Measurements from ENCODE around the gene KRTAP9-6. TPM values are rescaled to one million over a fixed set of nuclear protein-coding genes. Genes with fewer than 3 reads are reported as not detected.

Gene KRTAP9-6
- total RNA-seq, 1 donor from 2014 or later = not detected

DNA sequence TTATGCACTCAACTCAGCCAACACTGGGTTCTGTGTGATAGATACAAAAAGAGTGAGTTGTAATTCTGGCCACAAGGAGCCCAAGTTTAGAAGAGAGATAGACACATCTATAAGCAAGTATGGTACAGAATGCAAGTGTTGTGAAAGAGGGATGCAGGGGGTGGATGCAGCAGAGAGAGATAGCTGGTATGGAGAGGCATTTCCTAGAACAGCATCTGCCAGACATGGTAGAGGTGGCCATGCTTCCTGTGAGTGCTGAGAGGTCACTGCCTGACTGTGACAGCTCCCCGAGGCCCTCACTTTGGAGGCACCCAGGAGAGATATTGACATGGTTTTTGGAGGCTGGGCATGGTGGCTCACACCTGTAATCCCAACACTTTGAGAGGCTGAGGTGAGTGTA lies 45.9 kb downstream of the KRTAP9-6 start:
- Mint-ChIP-seq H3K4me3 (no peak overlapping the region), H3K27ac (no peak overlapping the region), H3K9me3 (no peaks in the 10 kb centered on the region), H3K27me3 (ENCODE audit: insufficient read depth) (peaks cover 13% of the 10 kb centered on the region), H3K4me1 (ENCODE audit: low read depth) (peaks cover 32% of the 10 kb centered on the region), H3K36me3 (ENCODE audit: low read depth) (no peaks in the 10 kb centered on the region)
- intact Hi-C loops (cut with micrococcal nuclease) = no loop called here
- DNase-seq (ENCODE audit: low spot score) = no peak

DNA sequence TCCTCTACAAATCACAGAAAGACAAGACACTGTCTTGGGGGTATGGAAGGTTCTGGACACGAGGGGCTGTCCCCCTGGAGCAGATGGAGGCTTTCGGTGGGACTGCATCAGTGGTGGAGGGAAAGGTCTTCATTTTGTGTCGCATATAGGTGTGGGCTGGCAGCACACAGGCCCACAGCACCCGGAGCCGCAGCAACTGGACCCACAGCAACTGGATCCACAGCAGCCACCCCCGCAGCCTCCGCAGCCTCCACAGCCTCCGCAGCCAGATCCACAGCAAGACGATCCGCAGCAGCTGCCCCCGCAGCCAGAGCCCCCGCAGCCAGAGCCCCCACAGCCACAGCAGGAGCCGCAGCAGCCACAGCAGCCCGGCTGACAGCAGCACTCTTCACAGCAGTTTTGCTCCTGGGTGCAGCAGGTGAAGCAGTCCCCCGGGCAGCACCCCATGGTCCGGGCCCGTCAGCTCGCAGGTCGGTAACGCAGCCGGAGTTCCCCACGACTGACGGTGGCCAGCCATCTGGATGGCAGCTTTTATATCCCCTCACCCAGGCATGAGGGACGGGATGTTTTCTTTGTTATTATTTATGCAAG lies 50.1 kb downstream of the KRTAP9-6 start, which contains the start of gene KRTAP17-1:
Gene KRTAP17-1, minus strand, starts transcription at position 507 of the 591 bp plus-strand sequence. Its CDS starts 60 bp downstream, at position 447.
- peaks cover 6% of the 10 kb centered on the region for H3K27me3 Mint-ChIP-seq (ENCODE audit: insufficient read depth)
- peaks cover 13% of the 10 kb centered on the region for H3K9me3 Mint-ChIP-seq
- intact Hi-C loops (cut with micrococcal nuclease) = no loop called here
- no peaks in the 10 kb centered on the region for H3K36me3 Mint-ChIP-seq (ENCODE audit: low read depth)
- no peak for DNase-seq (ENCODE audit: low spot score)
- H3K4me1 Mint-ChIP-seq (ENCODE audit: low read depth) = peaks cover 8% of the 10 kb centered on the region
- H3K4me3 Mint-ChIP-seq = no peak within 1 kb of the TSS
- H3K27ac Mint-ChIP-seq = no peak within 1 kb of the TSS

Other genes starting within 250 kb of the KRTAP9-6 start
- not detected in 2 replicates for gene KRTAP1-5, start 238.2 kb upstream of the KRTAP9-6 start, total RNA-seq
- gene KRTAP1-4, start 235.2 kb upstream of the KRTAP9-6 start, total RNA-seq = not detected in 2 replicates
- gene KRTAP1-3, start 230.5 kb upstream of the KRTAP9-6 start, total RNA-seq = not detected in 2 replicates
- not detected in 2 replicates for gene KRTAP1-1, start 223.9 kb upstream of the KRTAP9-6 start, total RNA-seq
- not detected in 2 replicates for gene KRTAP2-1, start 218.1 kb upstream of the KRTAP9-6 start, total RNA-seq
- not detected in 2 replicates for gene KRTAP2-2, start 210.1 kb upstream of the KRTAP9-6 start, total RNA-seq
- not detected in 2 replicates for gene KRTAP2-3, start 205.3 kb upstream of the KRTAP9-6 start, total RNA-seq
- not detected in 2 replicates for gene KRTAP2-4, start 199.5 kb upstream of the KRTAP9-6 start, total RNA-seq
- not detected in 2 replicates for gene KRTAP4-7, start 181.2 kb upstream of the KRTAP9-6 start, total RNA-seq
- gene KRTAP4-8, start 167.2 kb upstream of the KRTAP9-6 start, total RNA-seq = not detected in 2 replicates
- gene KRTAP4-16, start 163.2 kb upstream of the KRTAP9-6 start, total RNA-seq = not detected in 2 replicates
- not detected in 2 replicates for gene KRTAP4-9, start 160.0 kb upstream of the KRTAP9-6 start, total RNA-seq
- not detected in 2 replicates for gene KRTAP4-11, start 147.0 kb upstream of the KRTAP9-6 start, total RNA-seq
- not detected in 2 replicates for gene KRTAP4-12, start 141.2 kb upstream of the KRTAP9-6 start, total RNA-seq
- not detected in 2 replicates for gene KRTAP4-6, start 124.8 kb upstream of the KRTAP9-6 start, total RNA-seq
- not detected in 2 replicates for gene KRTAP4-5, start 115.6 kb upstream of the KRTAP9-6 start, total RNA-seq
- not detected in 2 replicates for gene KRTAP4-4, start 104.6 kb upstream of the KRTAP9-6 start, total RNA-seq
- gene KRTAP4-3, start 97.2 kb upstream of the KRTAP9-6 start, total RNA-seq = not detected in 2 replicates
- gene KRTAP4-2, start 87.2 kb upstream of the KRTAP9-6 start, total RNA-seq = not detected in 2 replicates
- gene KRTAP4-1, start 80.5 kb upstream of the KRTAP9-6 start, total RNA-seq = not detected in 2 replicates
- not detected in 2 replicates for gene KRTAP9-1, start 75.5 kb upstream of the KRTAP9-6 start, total RNA-seq
- not detected in 2 replicates for gene KRTAP9-2, start 38.7 kb upstream of the KRTAP9-6 start, total RNA-seq
- not detected in 2 replicates for gene KRTAP9-3, start 32.9 kb upstream of the KRTAP9-6 start, total RNA-seq
- not detected in 2 replicates for gene KRTAP9-8, start 27.4 kb upstream of the KRTAP9-6 start, total RNA-seq
- not detected in 2 replicates for gene KRTAP9-4, start 15.7 kb upstream of the KRTAP9-6 start, total RNA-seq
- gene KRTAP9-9, start 10.0 kb upstream of the KRTAP9-6 start, total RNA-seq = not detected in 2 replicates
- not detected in 2 replicates for gene KRTAP9-7, start 10.3 kb downstream of the KRTAP9-6 start, total RNA-seq
- gene KRTAP29-1, start 37.5 kb downstream of the KRTAP9-6 start, total RNA-seq = not detected in 2 replicates
- gene KRTAP16-1, start 43.9 kb downstream of the KRTAP9-6 start, total RNA-seq = not detected in 2 replicates
- not detected in 2 replicates for gene KRTAP17-1, start 50.3 kb downstream of the KRTAP9-6 start, total RNA-seq
- not detected in 2 replicates for gene KRT33A, start 85.5 kb downstream of the KRTAP9-6 start, total RNA-seq
- not detected in 2 replicates for gene KRT33B, start 104.4 kb downstream of the KRTAP9-6 start, total RNA-seq
- not detected in 2 replicates for gene KRT34, start 116.9 kb downstream of the KRTAP9-6 start, total RNA-seq
- gene KRT31, start 132.2 kb downstream of the KRTAP9-6 start, total RNA-seq = not detected in 2 replicates
- not detected in 2 replicates for gene KRT37, start 159.2 kb downstream of the KRTAP9-6 start, total RNA-seq
- not detected in 2 replicates for gene KRT38, start 175.6 kb downstream of the KRTAP9-6 start, total RNA-seq
- gene KRT32, start 202.0 kb downstream of the KRTAP9-6 start, total RNA-seq = not detected in 2 replicates
- gene KRT35, start 215.8 kb downstream of the KRTAP9-6 start, total RNA-seq = not detected in 2 replicates
- gene KRT36, start 224.5 kb downstream of the KRTAP9-6 start, total RNA-seq = not detected in 2 replicates
- not detected in 2 replicates for gene KRT13, start 240.2 kb downstream of the KRTAP9-6 start, total RNA-seq